Breast epithelium (tissue), 4 donors: ENCODE data around the gene MEAK7. TPM values are rescaled to one million over a fixed set of nuclear protein-coding genes. Genes with fewer than 3 reads are reported as not detected.

Source experiments
- DNase-seq, 2 donors: peaks; one replicate each; pipeline ENCODE4 v3.0.0-alpha.2; 2019; ENCODE audit warnings: low spot score in 2 of 2
- H3K27ac ChIP-seq, 2 donors: fragments of 200-600 bp; sonication (generic) in 1 of 2; one replicate each; pipeline ENCODE4 v1.5.1; 2016 to 2019; ENCODE audit warnings: mild to moderate bottlenecking in 1 of 2
- H3K27me3 ChIP-seq, 2 donors: fragments of 200-600 bp; sonication (generic) in 1 of 2; one replicate each; pipeline versions ENCODE4 v1.5.1 to v1.6.0; 2017 to 2019; ENCODE audit warnings: control low read depth in 1 of 2, mild to moderate bottlenecking in 1 of 2
- H3K36me3 ChIP-seq: fragments of 200-600 bp; one replicate; pipeline ENCODE4 v1.5.1; 2019
- H3K4me1 ChIP-seq, 2 donors: fragments of 200-600 bp; sonication (generic); one replicate each; pipeline ENCODE4 v1.5.1; 2016 to 2019; ENCODE audit warnings: control low read depth in 1 of 2
- H3K4me3 ChIP-seq, 3 donors: fragments of 200-600 bp; sonication (generic); 1 replicate in 2 of 3; 2 replicates in 1 of 3; pipeline ENCODE4 v1.5.1; 2016 to 2019; ENCODE audit warnings: mild to moderate bottlenecking in 3 of 3, moderate library complexity in 2 of 3
- H3K9me3 ChIP-seq, 2 donors: fragments of 200-600 bp; sonication (generic) in 1 of 2; one replicate each; pipeline ENCODE4 v1.5.1; 2016 to 2019; ENCODE audit warnings: control low read depth in 1 of 2
- CTCF ChIP-seq, 3 donors: fragments of 450-650 bp; IDR thresholded peaks; one replicate each; pipeline ENCODE4 v1.5.1; 2016 to 2017; ENCODE audit warnings: antibody characterized with exemption in 3 of 3, mild to moderate bottlenecking in 3 of 3, moderate library complexity in 3 of 3
- POLR2A ChIP-seq: fragments of 450-650 bp; IDR thresholded peaks from one replicate; pipeline ENCODE4 v1.6.1; 2016; ENCODE audit warnings: antibody characterized with exemption, mild to moderate bottlenecking, moderate library complexity
- POLR2AphosphoS5 ChIP-seq, 3 donors: sonication (generic); formaldehyde crosslinking; IDR thresholded peaks; one replicate each; pipeline ENCODE4 v1.6.1; 2017; ENCODE audit warnings: antibody characterized with exemption in 3 of 3
- intact Hi-C: fragments of 100-400 bp; cut with DNase I; formaldehyde crosslinking; loops from one replicate; pipeline ENCODE4 v1.15.1; 2023; ENCODE audit warnings: low total_unique reads
- total RNA-seq, 3 donors: library from RNA; depleted of rRNA; stranded (reverse); fragments of >200 nt; gene quantifications; one replicate each; pipeline ENCODE4 v1.1.0, GENCODE V29; 2016

MEAK7 gene
- total RNA-seq, 3 donors from 2014 or later = 8.8 to 38.1 (median 17.4) TPM

DNA sequence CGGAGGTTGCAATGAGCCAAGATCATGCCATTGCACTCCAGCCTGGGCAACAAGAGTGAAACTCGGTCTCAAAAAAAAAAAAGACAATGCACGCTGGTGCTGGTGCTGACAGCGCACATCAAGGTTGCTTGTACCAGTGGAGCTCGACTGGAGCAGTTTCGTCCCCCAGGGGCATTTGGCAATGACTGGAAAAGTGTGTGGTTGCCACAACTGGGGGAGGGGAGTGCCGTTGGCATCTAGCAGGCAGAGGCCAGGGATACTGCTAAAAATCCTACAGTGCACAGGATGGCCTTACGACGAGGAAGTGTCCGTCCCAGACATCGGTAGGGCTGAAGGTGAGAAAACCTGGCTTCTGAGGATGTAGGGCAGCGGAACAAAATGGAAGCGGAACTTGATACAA lies 2.4 kb downstream of the MEAK7 start:
- H3K27ac ChIP-seq = peak overlapping the region; percentile 48 to 91
- TF ChIP-seq POLR2AphosphoS5 (IDR thresholded peaks at IDR 0.05) (no peak), POLR2A (no peak), CTCF (IDR thresholded peaks at IDR 0.05) (no peak)
- peaks cover 7 to 8% of the 10 kb centered on the region in 2 donors for H3K4me1 ChIP-seq
- no peaks in the 10 kb centered on the region for H3K9me3 ChIP-seq
- no peaks in the 10 kb centered on the region for H3K27me3 ChIP-seq
- no peaks in the 10 kb centered on the region for H3K36me3 ChIP-seq
- intact Hi-C loops = no loop called here
- H3K4me3 ChIP-seq = no peak overlapping the region
- DNase-seq = peak; percentile 55 to 81

DNA sequence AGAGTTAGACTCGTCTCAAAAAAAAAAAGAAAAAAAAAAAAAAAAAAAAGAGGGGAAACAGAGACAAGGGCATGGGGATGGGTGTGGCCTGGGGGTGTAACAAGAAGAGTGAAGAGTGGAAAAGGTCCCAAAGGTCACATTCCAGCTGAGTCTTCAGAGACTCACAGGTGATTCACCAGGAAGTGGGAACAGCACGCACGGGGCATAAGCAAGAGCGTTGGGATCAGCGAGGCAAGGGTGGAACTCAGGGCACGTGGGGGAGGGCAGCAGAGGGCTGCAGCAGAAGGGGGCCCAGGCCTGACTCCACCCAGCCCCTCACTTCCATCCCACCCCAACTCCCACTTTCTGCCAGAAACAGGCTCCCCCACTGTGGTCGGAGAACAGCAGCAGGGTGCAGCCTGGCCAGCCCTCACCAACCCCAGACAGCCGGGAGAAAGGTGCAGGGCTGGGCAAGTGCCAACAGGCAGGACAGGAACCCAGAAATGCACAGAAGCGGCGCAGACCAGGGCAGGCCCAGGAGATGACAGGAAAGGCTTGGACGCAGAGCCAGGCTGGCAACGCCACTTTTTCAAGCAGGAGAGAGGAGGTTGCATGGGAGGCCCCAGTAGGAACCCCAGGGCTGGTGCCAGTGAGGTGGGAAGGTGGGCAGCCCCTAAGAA lies 3.3 kb downstream of the MEAK7 start:
- intact Hi-C loops = no loop called here
- peaks cover 7 to 8% of the 10 kb centered on the region in 2 donors for H3K4me1 ChIP-seq
- no peak overlapping the region for H3K4me3 ChIP-seq
- H3K9me3 ChIP-seq = no peaks in the 10 kb centered on the region
- peak overlapping the region; percentile 48 to 50 for H3K27ac ChIP-seq
- no peaks in the 10 kb centered on the region for H3K27me3 ChIP-seq
- no peak for DNase-seq
- H3K36me3 ChIP-seq = no peaks in the 10 kb centered on the region
- TF ChIP-seq CTCF (IDR thresholded peaks at IDR 0.05) (no peak), POLR2AphosphoS5 (IDR thresholded peaks at IDR 0.05) (no peak), POLR2A (no peak)

- Histone ChIP-seq H3K36me3 (no peaks in the 10 kb centered on the region), H3K4me3 (no peak overlapping the region), H3K27me3 (no peaks in the 10 kb centered on the region), H3K9me3 (no peaks in the 10 kb centered on the region), H3K27ac (no peak overlapping the region), H3K4me1 (peaks cover 7 to 8% of the 10 kb centered on the region in 2 donors)
- TF ChIP-seq POLR2A = no peak
- TF ChIP-seq CTCF (IDR thresholded peaks at IDR 0.05) = no peak
- no peak for TF ChIP-seq POLR2AphosphoS5 (IDR thresholded peaks at IDR 0.05)
- intact Hi-C loops = no loop called here
- no peak for DNase-seq
These were observed 3.9 kb downstream of the MEAK7 start for GRCh38 chr16:84500531-84500930.

GRCh38 chr16:84499638-84500037 lies 4.8 kb downstream of the MEAK7 start:
- no peak overlapping the region for H3K27ac ChIP-seq
- no peaks in the 10 kb centered on the region for H3K27me3 ChIP-seq
- no peaks in the 10 kb centered on the region for H3K9me3 ChIP-seq
- no peaks in the 10 kb centered on the region for H3K36me3 ChIP-seq
- peaks cover 0 to 6% of the 10 kb centered on the region in 2 donors for H3K4me1 ChIP-seq
- intact Hi-C loops = loop anchor here (10.0 kb wide), 1 partner anchor 435 kb away; no protein-coding TSS in a partner anchor
- no peak for TF ChIP-seq POLR2AphosphoS5 (IDR thresholded peaks at IDR 0.05)
- no peak overlapping the region for H3K4me3 ChIP-seq
- no peak for DNase-seq

GRCh38 chr16:84498859-84499620 lies 5.4 kb downstream of the MEAK7 start:
- H3K27me3 ChIP-seq = no peaks in the 10 kb centered on the region
- H3K4me3 ChIP-seq = no peak overlapping the region
- intact Hi-C loops = loop anchor here (10.0 kb wide), 1 partner anchor 436 kb away; no protein-coding TSS in a partner anchor
- no peaks in the 10 kb centered on the region for H3K36me3 ChIP-seq
- DNase-seq = no peak
- H3K9me3 ChIP-seq = no peaks in the 10 kb centered on the region
- H3K27ac ChIP-seq = no peak overlapping the region
- TF ChIP-seq POLR2A = no peak
- TF ChIP-seq CTCF (IDR thresholded peaks at IDR 0.05) = no peak
- TF ChIP-seq POLR2AphosphoS5 (IDR thresholded peaks at IDR 0.05) = no peak
- H3K4me1 ChIP-seq = peaks cover 0 to 6% of the 10 kb centered on the region in 2 donors
